SK-N-SH (cell line): ENCODE measurements around the gene TMEM184B. TPM values are rescaled to one million over a fixed set of nuclear protein-coding genes. Genes with fewer than 3 reads are reported as not detected.

Source experiments
- CTCF ChIA-PET: fragments of 300-600, 350-600 bp; formaldehyde crosslinking; extraction: SDS; loops from one replicate; lab custom pipeline; 2021; lab: Yijun Ruan, JAX
- POLR2A ChIA-PET: fragments of 350-600 bp; sonication (Branson Sonifier 250); formaldehyde crosslinking; extraction: SDS; loops from one replicate; lab custom pipeline; 2020; ENCODE audit warnings: antibody characterized with exemption, inconsistent platforms; lab: Yijun Ruan, JAX
- DNase-seq: peaks from one replicate; pipeline ENCODE4 v3.0.0; 2012
- H2AFZ ChIP-seq: fragments of 200-600 bp; sonication (generic); 2 replicates; pipeline ENCODE4 v1.8.1; 2016; ENCODE audit warnings: antibody characterized with exemption, mild to moderate bottlenecking, low read depth
- H3F3A ChIP-seq: fragments of 200-600 bp; sonication (generic); replicated peaks from 2 replicates; pipeline ENCODE3; 2016; ENCODE audit warnings: antibody characterized with exemption, mild to moderate bottlenecking; ENCODE audit not compliant: insufficient read depth
- H3K27ac ChIP-seq, 2 experiments: fragments of 200-500 bp in 1 of 2; fragments of 200-600 bp in 1 of 2; sonication (Bioruptor generic) in 1 of 2; sonication (generic), shearing (Covaris generic) in 1 of 2; 2 replicates each; pipeline versions ENCODE4 v1.5.1 to v1.6.1; 2014 to 2016; ENCODE audit warnings: low read depth in 2 of 2, inconsistent platforms in 1 of 2, low read length in 1 of 2, mild to moderate bottlenecking in 1 of 2, mixed read lengths in 1 of 2
- H3K27me3 ChIP-seq: fragments of 200-600 bp; sonication (generic), shearing (Covaris generic); 2 replicates; pipeline ENCODE4 v1.6.1; 2016; ENCODE audit warnings: mixed run types; ENCODE audit not compliant: insufficient read depth
- H3K36me3 ChIP-seq, 2 experiments: fragments of 200-500 bp in 1 of 2; fragments of 200-600 bp in 1 of 2; sonication (Bioruptor generic) in 1 of 2; sonication (generic) in 1 of 2; replicated peaks in 1 of 2; 2 replicates each; pipeline versions ENCODE3 to v1.5.1; 2014 to 2016; ENCODE audit warnings: low read length in 1 of 2, mild to moderate bottlenecking in 1 of 2; ENCODE audit not compliant: insufficient read depth in 2 of 2, control insufficient read depth in 1 of 2
- H3K4me1 ChIP-seq, 2 experiments: fragments of 200-500 bp in 1 of 2; fragments of 200-600 bp in 1 of 2; sonication (Bioruptor generic) in 1 of 2; sonication (generic), shearing (Covaris generic) in 1 of 2; 2 replicates each; pipeline versions ENCODE4 v1.5.1 to v1.6.1; 2014 to 2016; ENCODE audit warnings: low read depth in 1 of 2, low read length in 1 of 2, mixed run types in 1 of 2; ENCODE audit not compliant: insufficient read depth in 2 of 2, control insufficient read depth in 1 of 2
- H3K4me2 ChIP-seq: fragments of 200-600 bp; sonication (generic), shearing (Covaris generic); 2 replicates; pipeline ENCODE4 v1.6.1; 2017; ENCODE audit warnings: mixed run types
- H3K4me3 ChIP-seq, 2 experiments: fragments of 200-500 bp in 1 of 2; fragments of 200-600 bp in 1 of 2; sonication (Bioruptor generic) in 1 of 2; sonication (generic), shearing (Covaris generic) in 1 of 2; 2 replicates each; pipeline versions ENCODE4 v1.5.1 to v1.8.1; 2014 to 2016; ENCODE audit warnings: low read depth in 2 of 2, inconsistent platforms in 1 of 2, low read length in 1 of 2, mild to moderate bottlenecking in 1 of 2, mixed read lengths in 1 of 2, moderate library complexity in 1 of 2
- H3K79me2 ChIP-seq: fragments of 200-600 bp; sonication (generic); 2 replicates; pipeline ENCODE4 v1.8.1; 2017; ENCODE audit warnings: mild to moderate bottlenecking; ENCODE audit not compliant: insufficient read depth
- H3K9ac ChIP-seq: fragments of 200-600 bp; sonication (generic); 2 replicates; pipeline ENCODE4 v1.6.1; 2017; ENCODE audit warnings: mixed run types
- H3K9me2 ChIP-seq: fragments of 200-600 bp; sonication (generic); 2 replicates; pipeline ENCODE4 v1.6.1; 2017; ENCODE audit warnings: mixed run types
- H3K9me3 ChIP-seq: fragments of 200-600 bp; sonication (generic); 2 replicates; pipeline ENCODE4 v1.6.1; 2017; ENCODE audit warnings: mixed run types, mild to moderate bottlenecking, moderate library complexity
- H4K20me1 ChIP-seq: fragments of 200-600 bp; sonication (generic); 2 replicates; pipeline ENCODE4 v1.6.1; 2017; ENCODE audit warnings: mild to moderate bottlenecking, mixed run types; ENCODE audit not compliant: insufficient read depth
- ELF1 ChIP-seq: IDR thresholded peaks from 2 replicates; pipeline ENCODE4 v1.4.0; 2012
- EZH2phosphoT487 ChIP-seq: fragments of 200-600 bp; sonication (generic); IDR thresholded peaks from 2 replicates; pipeline ENCODE4 v1.6.1; 2017; ENCODE audit warnings: low read depth, mixed run types, mild to moderate bottlenecking, antibody characterized with exemption, moderate library complexity, borderline replicate concordance
- FOSL2 ChIP-seq: IDR thresholded peaks from 2 replicates; pipeline ENCODE4 v1.4.0; 2012; ENCODE audit warnings: low read depth, mild to moderate bottlenecking, moderate library complexity, borderline replicate concordance
- GABPA ChIP-seq: IDR thresholded peaks from 2 replicates; pipeline ENCODE4 v1.4.0; 2012; ENCODE audit warnings: low read depth, mild to moderate bottlenecking
- IRF3 ChIP-seq: fragments of 150-350 bp; IDR thresholded peaks from 2 replicates; pipeline ENCODE4 v1.6.1; 2016; ENCODE audit warnings: mild to moderate bottlenecking, low read depth, low read length
- JUND ChIP-seq: IDR thresholded peaks from 2 replicates; pipeline ENCODE4 v1.4.0; 2012
- MAX ChIP-seq: IDR thresholded peaks from 2 replicates; pipeline ENCODE4 v1.4.0; 2012; ENCODE audit warnings: low read depth
- NRF1 ChIP-seq: IDR thresholded peaks from 2 replicates; pipeline ENCODE4 v1.6.1; 2012; ENCODE audit warnings: low read depth, mild to moderate bottlenecking, low read length
- POLR2AphosphoS5 ChIP-seq: IDR thresholded peaks from 2 replicates; pipeline ENCODE4 v1.6.1; 2012; ENCODE audit warnings: low read depth, low read length
- RAD21 ChIP-seq: IDR thresholded peaks from 2 replicates; pipeline ENCODE4 v1.6.1; 2012; ENCODE audit warnings: mild to moderate bottlenecking, low read length
- RCOR1 ChIP-seq: fragments of 150-350 bp; IDR thresholded peaks from 2 replicates; pipeline ENCODE4 v1.6.1; 2017; ENCODE audit warnings: antibody characterized with exemption, low read length
- REST ChIP-seq: IDR thresholded peaks from 2 replicates; pipeline ENCODE4 v1.6.1; 2012; ENCODE audit warnings: mild to moderate bottlenecking, low read depth, low read length, moderate library complexity
- SIN3A ChIP-seq: IDR thresholded peaks from 2 replicates; pipeline ENCODE4 v1.6.1; 2012; ENCODE audit warnings: low read depth, mild to moderate bottlenecking, low read length, moderate library complexity, borderline replicate concordance
- TCF12 ChIP-seq: IDR thresholded peaks from 2 replicates; pipeline ENCODE4 v1.4.0; 2012
- USF1 ChIP-seq: IDR thresholded peaks from 2 replicates; pipeline ENCODE4 v1.4.0; 2012; ENCODE audit warnings: low read depth, borderline replicate concordance
- USF2 ChIP-seq: fragments of 150-350 bp; IDR thresholded peaks from 2 replicates; pipeline ENCODE4 v1.6.1; 2017; ENCODE audit warnings: antibody characterized with exemption, low read length, low read depth, borderline replicate concordance
- ZBTB33 ChIP-seq: IDR thresholded peaks from 2 replicates; pipeline ENCODE4 v1.4.0; 2012; ENCODE audit warnings: low read depth, borderline replicate concordance
- WGBS: methylation state at CpG from one replicate; pipeline ENCODE4 v1.1.6; 2017; ENCODE audit warnings: low lambda C conversion rate; 5-methylcytosine and 5-hydroxymethylcytosine counted together
- polyA plus RNA-seq, 3 experiments: library from polyadenylated mRNA; depleted of rRNA; stranded (reverse); fragments of >200 nt; gene quantifications; 2 replicates each; pipeline ENCODE4 v1.2.3, GENCODE V29; 2012

Gene TMEM184B
- polyA plus RNA-seq, 1 of the 3 experiments (the other 2 are of a cell fraction): 25.3 TPM

- ChIA-PET CTCF (no interaction called here), POLR2A (no interaction called here)
- no peak overlapping the region for H3K4me2 ChIP-seq
- H3K36me3 ChIP-seq: no peaks in the 10 kb centered on the region
- H3K4me1 ChIP-seq: peaks cover 0 to 14% of the 10 kb centered on the region in 2 experiments; a peak in 1 of 4 replicates
- no peaks in the 10 kb centered on the region for H3F3A ChIP-seq
- H3K27me3 ChIP-seq: no peaks in the 10 kb centered on the region
- H3K9me3 ChIP-seq: no peaks in the 10 kb centered on the region
- no peak overlapping the region for H3K4me3 ChIP-seq
- DNase-seq: no peak
- no peak overlapping the region for H3K9ac ChIP-seq
- no peak overlapping the region; a peak in 1 of 4 replicates for H3K27ac ChIP-seq
- 87% methylated on average over 11 of the region's 16 CpGs for WGBS
- H3K9me2 ChIP-seq: no peaks in the 10 kb centered on the region
- H4K20me1 ChIP-seq: no peaks in the 10 kb centered on the region
- no peak for TF ChIP-seq IRF3
- TF ChIP-seq EZH2phosphoT487: no peak
- no peaks in the 10 kb centered on the region for H3K79me2 ChIP-seq
- H2AFZ ChIP-seq: no peak overlapping the region
Measured at GRCh38 chr22:38171927-38172831, 100.6 kb downstream of the TMEM184B start.

- WGBS: 100% methylated on average over 2 of the region's 5 CpGs
- Histone ChIP-seq H3K9me3 (no peaks in the 10 kb centered on the region), H3K79me2 (no peaks in the 10 kb centered on the region), H3K4me3 (no peak overlapping the region), H3F3A (no peaks in the 10 kb centered on the region), H3K27ac (no peak overlapping the region), H4K20me1 (no peaks in the 10 kb centered on the region), H3K9ac (no peak overlapping the region), H3K27me3 (no peaks in the 10 kb centered on the region), H3K9me2 (no peaks in the 10 kb centered on the region), H3K4me2 (no peak overlapping the region), H3K36me3 (no peaks in the 10 kb centered on the region), H3K4me1 (peaks cover 0 to 14% of the 10 kb centered on the region in 2 experiments; a peak in 1 of 4 replicates), H2AFZ (no peak overlapping the region)
- no peak for DNase-seq
- CTCF ChIA-PET: no interaction called here
- POLR2A ChIA-PET: no interaction called here
- TF ChIP-seq USF1 (no peak), USF2 (no peak), RCOR1 (no peak), REST (no peak), EZH2phosphoT487 (no peak), NRF1 (no peak), GABPA (no peak), FOSL2 (no peak), POLR2AphosphoS5 (no peak), ELF1 (no peak), RAD21 (no peak), MAX (no peak), JUND (no peak), TCF12 (no peak), ZBTB33 (no peak), SIN3A (no peak)
Measured at GRCh38 chr22:38170469-38170868, 102.3 kb downstream of the TMEM184B start.
